ENCODE data around the gene ECE1. TPM values are rescaled to one million over a fixed set of nuclear protein-coding genes. Genes with fewer than 3 reads are reported as not detected.

The ECE1 gene
- total RNA-seq, 1 donor from 2014 or later = 139 TPM

DNA sequence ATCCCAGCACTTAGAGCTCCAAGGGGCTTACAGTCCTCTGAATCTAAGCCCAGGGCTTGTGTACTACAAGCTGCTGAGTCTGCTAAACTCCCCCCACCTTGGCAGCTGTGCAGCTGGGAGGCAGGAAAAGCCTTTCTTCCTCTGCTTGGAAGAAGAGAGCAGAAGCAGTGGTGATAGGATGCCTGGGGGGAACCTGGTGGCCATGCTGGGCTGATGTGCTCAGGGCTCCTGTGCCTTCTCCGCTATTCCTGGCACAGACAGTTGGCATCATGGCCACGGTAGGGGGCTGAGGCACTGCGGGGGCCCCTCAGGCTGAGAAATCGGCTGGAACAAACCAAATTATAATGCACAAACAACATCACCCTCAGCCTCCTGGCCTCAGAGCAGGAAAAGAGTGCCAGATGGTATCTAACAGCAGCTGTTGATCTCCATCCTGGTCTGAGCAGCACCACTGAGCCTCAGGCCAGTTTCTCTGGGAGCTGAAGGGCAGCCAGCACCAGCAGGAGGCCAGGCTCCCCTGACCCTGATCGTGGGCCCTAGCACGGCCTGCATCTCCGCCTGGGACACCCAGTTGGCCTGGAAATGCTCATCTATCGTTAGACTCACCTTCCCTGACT is 35.8 kb downstream of the ECE1 start:
- Mint-ChIP-seq H3K27ac (peak overlapping the region; percentile 19), H3K27me3 (ENCODE audit: insufficient read depth) (no peaks in the 10 kb centered on the region), H3K4me1 (ENCODE audit: low read depth) (peaks cover 34% of the 10 kb centered on the region), H3K9me3 (no peaks in the 10 kb centered on the region), H3K36me3 (ENCODE audit: low read depth) (peaks cover 36% of the 10 kb centered on the region), H3K4me3 (no peak overlapping the region)
- DNase-seq (ENCODE audit: low spot score) = no peak
- intact Hi-C loops (cut with micrococcal nuclease) = no loop called here

- Mint-ChIP-seq H3K9me3 (no peaks in the 10 kb centered on the region), H3K27ac (peak overlapping the region; percentile 90), H3K4me1 (ENCODE audit: low read depth) (peaks cover 19% of the 10 kb centered on the region), H3K4me3 (no peak overlapping the region), H3K36me3 (ENCODE audit: low read depth) (peaks cover 36% of the 10 kb centered on the region), H3K27me3 (ENCODE audit: insufficient read depth) (no peaks in the 10 kb centered on the region)
- intact Hi-C loops (cut with micrococcal nuclease) = loop anchor here (2.0 kb wide), 1 partner anchor 41 kb away; no protein-coding TSS in a partner anchor
- no peak for DNase-seq (ENCODE audit: low spot score)
These were observed 38.3 kb downstream of the ECE1 start for GRCh38 chr1:21251773-21252471.

GRCh38 chr1:21249940-21250493 is 40.2 kb downstream of the ECE1 start:
- Mint-ChIP-seq H3K36me3 (ENCODE audit: low read depth) (peaks cover 35% of the 10 kb centered on the region), H3K4me1 (ENCODE audit: low read depth) (peaks cover 14% of the 10 kb centered on the region), H3K4me3 (no peak overlapping the region), H3K27ac (peak overlapping the region; percentile 61), H3K9me3 (no peaks in the 10 kb centered on the region), H3K27me3 (ENCODE audit: insufficient read depth) (no peaks in the 10 kb centered on the region)
- no peak for DNase-seq (ENCODE audit: low spot score)
- intact Hi-C loops (cut with micrococcal nuclease) = no loop called here

- Mint-ChIP-seq H3K4me3 (no peak overlapping the region), H3K27me3 (ENCODE audit: insufficient read depth) (no peaks in the 10 kb centered on the region), H3K27ac (no peak overlapping the region), H3K36me3 (ENCODE audit: low read depth) (peaks cover 41% of the 10 kb centered on the region), H3K9me3 (no peaks in the 10 kb centered on the region), H3K4me1 (ENCODE audit: low read depth) (peaks cover 14% of the 10 kb centered on the region)
- intact Hi-C loops (cut with micrococcal nuclease) = no loop called here
- no peak for DNase-seq (ENCODE audit: low spot score)
These were observed 42.2 kb downstream of the ECE1 start for GRCh38 chr1:21247892-21248715.

GRCh38 chr1:21246905-21247642 is 43.2 kb downstream of the ECE1 start:
- H3K27ac Mint-ChIP-seq = no peak overlapping the region
- intact Hi-C loops (cut with micrococcal nuclease) = no loop called here
- H3K9me3 Mint-ChIP-seq = no peaks in the 10 kb centered on the region
- no peaks in the 10 kb centered on the region for H3K27me3 Mint-ChIP-seq (ENCODE audit: insufficient read depth)
- H3K4me3 Mint-ChIP-seq = no peak overlapping the region
- peaks cover 37% of the 10 kb centered on the region for H3K36me3 Mint-ChIP-seq (ENCODE audit: low read depth)
- DNase-seq (ENCODE audit: low spot score) = no peak
- H3K4me1 Mint-ChIP-seq (ENCODE audit: low read depth) = peaks cover 6% of the 10 kb centered on the region

DNA sequence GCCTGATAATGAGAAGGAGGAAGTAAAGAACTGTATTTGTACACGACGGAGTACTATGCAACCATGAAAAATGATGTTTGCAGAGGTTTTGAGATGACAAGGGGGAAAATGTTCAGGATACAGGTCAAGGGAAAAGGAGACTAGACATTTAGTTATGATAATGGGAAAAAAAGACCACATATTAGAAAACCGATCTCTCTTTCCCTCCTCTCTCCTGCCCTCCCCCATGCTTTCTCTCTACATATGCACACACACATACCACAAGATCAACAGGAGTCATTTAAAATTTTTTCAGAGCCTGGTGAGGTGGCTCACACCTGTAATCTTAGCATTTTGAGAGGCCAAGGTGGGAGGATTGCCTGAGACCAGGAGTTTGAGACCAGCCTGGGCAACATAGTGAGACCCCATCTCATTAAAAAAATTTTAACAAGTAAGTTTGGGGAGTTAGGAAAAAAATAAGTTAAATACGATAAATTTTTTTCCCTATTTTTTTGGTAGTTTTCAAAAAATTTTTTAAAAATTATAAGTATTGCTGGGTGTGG is 44.5 kb downstream of the ECE1 start:
- intact Hi-C loops (cut with micrococcal nuclease) = no loop called here
- Mint-ChIP-seq H3K27ac (no peak overlapping the region), H3K4me1 (ENCODE audit: low read depth) (no peaks in the 10 kb centered on the region), H3K4me3 (no peak overlapping the region), H3K36me3 (ENCODE audit: low read depth) (peaks cover 37% of the 10 kb centered on the region), H3K27me3 (ENCODE audit: insufficient read depth) (no peaks in the 10 kb centered on the region), H3K9me3 (no peaks in the 10 kb centered on the region)
- no peak for DNase-seq (ENCODE audit: low spot score)

DNA sequence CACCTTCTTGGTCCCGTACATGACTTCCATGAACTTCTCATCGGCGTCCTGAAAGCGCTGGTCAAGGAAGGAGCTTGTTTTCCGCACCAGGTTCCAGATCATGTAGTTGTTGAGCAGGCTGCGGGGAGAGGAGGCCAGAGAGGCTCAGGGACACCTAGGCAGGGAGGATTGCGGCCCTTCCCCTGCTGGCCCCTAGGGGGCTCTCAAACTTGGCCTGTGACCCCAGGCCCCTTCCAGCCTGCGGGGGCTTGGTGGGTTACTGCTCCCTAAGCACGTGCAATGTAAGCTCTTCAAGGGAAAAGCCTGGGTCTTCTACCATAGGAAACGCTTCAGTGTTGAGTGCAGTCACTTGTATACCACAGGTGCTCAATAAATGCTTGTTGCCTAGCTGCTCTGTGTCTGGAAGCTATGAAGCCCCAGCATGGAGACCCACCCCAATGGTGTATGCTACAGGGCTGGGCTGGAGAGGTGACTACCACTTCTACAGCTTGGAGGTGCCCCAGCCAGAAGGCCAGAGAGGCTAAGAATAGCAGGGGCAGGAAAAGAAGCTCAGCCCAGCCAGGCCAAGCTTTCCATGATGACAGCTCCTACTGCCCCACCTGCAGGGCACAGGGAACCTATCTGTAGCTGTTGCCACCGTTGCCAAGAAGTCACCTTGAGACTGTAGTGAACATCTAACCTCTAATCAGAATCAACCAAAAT is 45.1 kb downstream of the ECE1 start:
- H3K36me3 Mint-ChIP-seq (ENCODE audit: low read depth) = peaks cover 40% of the 10 kb centered on the region
- no peak for DNase-seq (ENCODE audit: low spot score)
- no peaks in the 10 kb centered on the region for H3K27me3 Mint-ChIP-seq (ENCODE audit: insufficient read depth)
- H3K9me3 Mint-ChIP-seq = no peaks in the 10 kb centered on the region
- H3K4me1 Mint-ChIP-seq (ENCODE audit: low read depth) = no peaks in the 10 kb centered on the region
- H3K27ac Mint-ChIP-seq = no peak overlapping the region
- intact Hi-C loops (cut with micrococcal nuclease) = no loop called here
- H3K4me3 Mint-ChIP-seq = no peak overlapping the region

DNA sequence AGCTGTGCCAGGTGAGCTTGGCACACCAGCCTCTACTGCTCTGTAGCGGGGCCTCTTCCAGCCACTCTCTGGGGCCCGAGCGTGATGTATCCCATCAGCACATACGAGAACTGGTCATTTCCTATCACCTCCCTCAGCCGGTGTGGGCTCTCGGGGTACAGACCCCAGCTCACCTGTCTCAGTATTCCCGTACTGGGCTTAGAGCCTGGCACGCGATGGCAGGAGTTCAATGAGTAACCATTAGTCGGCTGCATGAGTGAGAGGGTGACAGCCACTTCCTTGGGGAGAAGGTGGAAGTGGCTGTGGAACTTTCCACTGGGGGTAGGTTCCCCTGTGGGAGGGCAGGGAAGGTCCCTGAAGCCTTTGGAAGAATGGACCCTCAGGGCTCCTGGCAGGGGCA is 46.1 kb downstream of the ECE1 start:
- no peak for DNase-seq (ENCODE audit: low spot score)
- Mint-ChIP-seq H3K4me3 (no peak overlapping the region), H3K27ac (no peak overlapping the region), H3K9me3 (no peaks in the 10 kb centered on the region), H3K4me1 (ENCODE audit: low read depth) (peaks cover 3% of the 10 kb centered on the region), H3K27me3 (ENCODE audit: insufficient read depth) (no peaks in the 10 kb centered on the region), H3K36me3 (ENCODE audit: low read depth) (peaks cover 41% of the 10 kb centered on the region)
- intact Hi-C loops (cut with micrococcal nuclease) = no loop called here

DNA sequence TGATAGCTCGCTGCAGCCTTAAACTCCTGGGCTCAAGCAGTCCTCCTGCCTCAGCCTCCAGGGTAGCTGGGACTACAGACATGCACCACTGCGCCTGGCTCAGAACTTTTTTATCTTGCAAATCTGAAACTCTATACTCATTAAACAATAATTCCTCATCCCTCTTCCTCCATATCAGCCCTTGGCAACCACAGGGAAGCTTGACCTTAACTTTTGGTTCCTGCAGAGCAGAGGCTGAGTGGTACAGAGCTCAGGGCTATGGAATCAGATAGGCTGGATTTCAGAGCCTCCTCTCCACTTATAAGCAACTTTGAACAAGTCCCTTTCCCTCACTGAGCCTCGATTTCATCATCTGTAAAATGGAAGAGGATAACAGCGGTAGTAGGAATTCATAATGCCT is 47.4 kb downstream of the ECE1 start:
- intact Hi-C loops (cut with micrococcal nuclease) = no loop called here
- H3K4me3 Mint-ChIP-seq = no peak overlapping the region
- H3K27me3 Mint-ChIP-seq (ENCODE audit: insufficient read depth) = no peaks in the 10 kb centered on the region
- no peak for DNase-seq (ENCODE audit: low spot score)
- H3K36me3 Mint-ChIP-seq (ENCODE audit: low read depth) = peaks cover 45% of the 10 kb centered on the region
- H3K4me1 Mint-ChIP-seq (ENCODE audit: low read depth) = peaks cover 5% of the 10 kb centered on the region
- no peaks in the 10 kb centered on the region for H3K9me3 Mint-ChIP-seq
- H3K27ac Mint-ChIP-seq = no peak overlapping the region

GRCh38 chr1:21241771-21242581 is 48.3 kb downstream of the ECE1 start:
- Mint-ChIP-seq H3K36me3 (ENCODE audit: low read depth) (peaks cover 41% of the 10 kb centered on the region), H3K4me1 (ENCODE audit: low read depth) (peaks cover 5% of the 10 kb centered on the region), H3K4me3 (no peak overlapping the region), H3K9me3 (no peaks in the 10 kb centered on the region), H3K27me3 (ENCODE audit: insufficient read depth) (no peaks in the 10 kb centered on the region), H3K27ac (no peak overlapping the region)
- no peak for DNase-seq (ENCODE audit: low spot score)
- intact Hi-C loops (cut with micrococcal nuclease) = no loop called here

DNA sequence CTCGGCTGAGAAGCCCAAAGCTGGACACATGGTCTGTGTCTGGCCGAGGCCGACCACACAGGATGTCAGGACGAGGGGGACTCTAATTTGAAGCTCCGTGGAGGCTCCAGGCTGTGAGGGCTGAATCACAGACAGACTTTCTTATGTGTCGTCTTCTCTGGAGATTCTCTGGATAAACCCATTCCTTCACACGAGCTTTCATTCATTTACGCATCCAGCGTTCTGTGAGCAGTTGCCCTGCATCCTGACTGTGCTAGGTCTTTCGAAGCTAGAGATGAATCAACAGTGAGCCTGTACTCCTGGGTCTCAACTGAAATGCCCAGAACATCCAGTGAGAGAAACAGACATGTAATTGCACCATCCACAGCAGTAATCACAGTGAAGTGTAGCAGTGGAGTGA is 49.6 kb downstream of the ECE1 start:
- H3K4me1 Mint-ChIP-seq (ENCODE audit: low read depth) = peaks cover 5% of the 10 kb centered on the region
- H3K4me3 Mint-ChIP-seq = no peak overlapping the region
- no peak overlapping the region for H3K27ac Mint-ChIP-seq
- DNase-seq (ENCODE audit: low spot score) = no peak
- intact Hi-C loops (cut with micrococcal nuclease) = no loop called here
- no peaks in the 10 kb centered on the region for H3K27me3 Mint-ChIP-seq (ENCODE audit: insufficient read depth)
- H3K36me3 Mint-ChIP-seq (ENCODE audit: low read depth) = peaks cover 38% of the 10 kb centered on the region
- H3K9me3 Mint-ChIP-seq = no peaks in the 10 kb centered on the region
